ENCODE measurements around the gene ST3GAL4.

Gene ST3GAL4

GRCh38 chr11:126423154-126423553 lies 67.7 kb downstream of the ST3GAL4 start:
- TF ChIP-seq CTCF (IDR thresholded peaks at IDR 0.05; ENCODE audit: extremely low read depth, insufficient read depth, missing control alignments): no peak
- in situ Hi-C loops (cut with MboI; ENCODE audit: low pct_unique_long_range_greater_than_20kb, low sequenced_read_pairs, unreplicated experiment): no loop called here

GRCh38 chr11:126423743-126424142 lies 68.3 kb downstream of the ST3GAL4 start:
- no peak for TF ChIP-seq CTCF (IDR thresholded peaks at IDR 0.05; ENCODE audit: extremely low read depth, insufficient read depth, missing control alignments)
- in situ Hi-C loops (cut with MboI; ENCODE audit: low pct_unique_long_range_greater_than_20kb, low sequenced_read_pairs, unreplicated experiment): no loop called here

More at GRCh38 chr11:126423154-126423553, 67.7 kb downstream of the ST3GAL4 start:
- no peak for DNase-seq (ENCODE audit: low spot score)

GRCh38 chr11:126424471-126425039 lies 69.1 kb downstream of the ST3GAL4 start:
- no peak for DNase-seq (ENCODE audit: low spot score)
- TF ChIP-seq CTCF (IDR thresholded peaks at IDR 0.05; ENCODE audit: extremely low read depth, insufficient read depth, missing control alignments): no peak
- in situ Hi-C loops (cut with MboI; ENCODE audit: low pct_unique_long_range_greater_than_20kb, low sequenced_read_pairs, unreplicated experiment): loop anchor here (25.0 kb wide), 2 partner anchors 563 to 913 kb away; no protein-coding TSS in a partner anchor

More at GRCh38 chr11:126423743-126424142, 68.3 kb downstream of the ST3GAL4 start:
- no peak for DNase-seq (ENCODE audit: low spot score)

GRCh38 chr11:126426106-126426505 lies 70.6 kb downstream of the ST3GAL4 start:
- TF ChIP-seq CTCF (IDR thresholded peaks at IDR 0.05; ENCODE audit: extremely low read depth, insufficient read depth, missing control alignments): no peak
- DNase-seq (ENCODE audit: low spot score): no peak
- in situ Hi-C loops (cut with MboI; ENCODE audit: low pct_unique_long_range_greater_than_20kb, low sequenced_read_pairs, unreplicated experiment): loop anchor here (25.0 kb wide), 2 partner anchors 561 to 911 kb away; no protein-coding TSS in a partner anchor

GRCh38 chr11:126426820-126427749 lies 71.6 kb downstream of the ST3GAL4 start:
- TF ChIP-seq CTCF (IDR thresholded peaks at IDR 0.05; ENCODE audit: extremely low read depth, insufficient read depth, missing control alignments): no peak
- DNase-seq (ENCODE audit: low spot score): no peak
- in situ Hi-C loops (cut with MboI; ENCODE audit: low pct_unique_long_range_greater_than_20kb, low sequenced_read_pairs, unreplicated experiment): loop anchor here (25.0 kb wide), 2 partner anchors 560 to 910 kb away; no protein-coding TSS in a partner anchor

- in situ Hi-C loops (cut with MboI; ENCODE audit: low pct_unique_long_range_greater_than_20kb, low sequenced_read_pairs, unreplicated experiment): loop anchor here (25.0 kb wide), 2 partner anchors 557 to 907 kb away; no protein-coding TSS in a partner anchor
- TF ChIP-seq CTCF (IDR thresholded peaks at IDR 0.05; ENCODE audit: extremely low read depth, insufficient read depth, missing control alignments): no peak
- DNase-seq (ENCODE audit: low spot score): no peak
Observed at GRCh38 chr11:126430581-126431335, 75.3 kb downstream of the ST3GAL4 start.

All from GM13977 (cell line).